ENCODE measurements around the gene NRDE2.

Gene NRDE2

GRCh38 chr14:90300611-90301047 is 31.1 kb downstream of the NRDE2 start:
- H3K4me3 ChIP-seq (ENCODE audit: low read length), result no peak overlapping the region
- H2AK5ac ChIP-seq (ENCODE audit: low read length), result no peak overlapping the region
- no peaks in the 10 kb centered on the region for H3K27me3 ChIP-seq (ENCODE audit: insufficient read depth, low read length, poor library complexity)
- no peak overlapping the region for H3K4me2 ChIP-seq (ENCODE audit: low read length)
- no peak overlapping the region for H4K5ac ChIP-seq (ENCODE audit: low read length)
- no peak overlapping the region for H2BK120ac ChIP-seq (ENCODE audit: low read depth, low read length)
- H3K18ac ChIP-seq (ENCODE audit: low read length), result no peak overlapping the region
- no peak overlapping the region for H3K4ac ChIP-seq (ENCODE audit: low read depth, low read length)
- peak; percentile 32 for DNase-seq
- peaks cover 11% of the 10 kb centered on the region for H3K4me1 ChIP-seq (ENCODE audit: control insufficient read depth, low read depth, low read length)
- no peak overlapping the region for H3K27ac ChIP-seq (ENCODE audit: low read depth, low read length)
- no peaks in the 10 kb centered on the region for H3K36me3 ChIP-seq (ENCODE audit: control insufficient read depth, insufficient read depth, low read length)
- no peak overlapping the region for H2BK15ac ChIP-seq (replicated peaks; ENCODE audit: low read depth)
- no peak overlapping the region for H2BK5ac ChIP-seq (ENCODE audit: low read length)
- no peak overlapping the region for H3K56ac ChIP-seq (ENCODE audit: low read length)
- no peak overlapping the region for H3K9ac ChIP-seq (ENCODE audit: low read length)
- no peaks in the 10 kb centered on the region for H3K79me2 ChIP-seq (ENCODE audit: control insufficient read depth, insufficient read depth, low read length)
- H3K79me1 ChIP-seq (ENCODE audit: low read length), result no peaks in the 10 kb centered on the region
- H3K23ac ChIP-seq (ENCODE audit: low read length), result no peak overlapping the region
- no peak overlapping the region for H4K8ac ChIP-seq (ENCODE audit: low read depth, low read length)
- no CpG with 5 or more reads among the region's 2 CpGs for WGBS (ENCODE audit: extremely low coverage, insufficient coverage, low lambda C conversion rate)

- Histone ChIP-seq H3K23ac (ENCODE audit: low read length) (no peak overlapping the region), H3K27ac (ENCODE audit: low read depth, low read length) (no peak overlapping the region), H2BK120ac (ENCODE audit: low read depth, low read length) (no peak overlapping the region), H3K79me2 (ENCODE audit: control insufficient read depth, insufficient read depth, low read length) (no peaks in the 10 kb centered on the region), H4K5ac (ENCODE audit: low read length) (no peak overlapping the region), H3K4me2 (ENCODE audit: low read length) (no peak overlapping the region), H3K56ac (ENCODE audit: low read length) (no peak overlapping the region), H3K27me3 (ENCODE audit: insufficient read depth, low read length, poor library complexity) (no peaks in the 10 kb centered on the region), H3K36me3 (ENCODE audit: control insufficient read depth, insufficient read depth, low read length) (peaks cover 1% of the 10 kb centered on the region), H3K9ac (ENCODE audit: low read length) (no peak overlapping the region), H3K4ac (ENCODE audit: low read depth, low read length) (no peak overlapping the region), H2BK15ac (replicated peaks; ENCODE audit: low read depth) (no peak overlapping the region), H2AK5ac (ENCODE audit: low read length) (no peak overlapping the region), H3K4me3 (ENCODE audit: low read length) (no peak overlapping the region), H4K8ac (ENCODE audit: low read depth, low read length) (no peak overlapping the region), H3K4me1 (ENCODE audit: control insufficient read depth, low read depth, low read length) (peaks cover 11% of the 10 kb centered on the region), H3K79me1 (ENCODE audit: low read length) (no peaks in the 10 kb centered on the region), H3K18ac (ENCODE audit: low read length) (no peak overlapping the region), H2BK5ac (ENCODE audit: low read length) (no peak overlapping the region)
- WGBS (ENCODE audit: extremely low coverage, insufficient coverage, low lambda C conversion rate), result no CpG with 5 or more reads among the region's 7 CpGs
- no peak for DNase-seq
Measured at GRCh38 chr14:90299408-90299807, 32.3 kb downstream of the NRDE2 start.

GRCh38 chr14:90297876-90298629 is 33.7 kb downstream of the NRDE2 start:
- no peak overlapping the region for H3K23ac ChIP-seq (ENCODE audit: low read length)
- H3K56ac ChIP-seq (ENCODE audit: low read length), result no peak overlapping the region
- H2BK5ac ChIP-seq (ENCODE audit: low read length), result no peak overlapping the region
- no peak overlapping the region for H3K4me3 ChIP-seq (ENCODE audit: low read length)
- H4K8ac ChIP-seq (ENCODE audit: low read depth, low read length), result no peak overlapping the region
- H2BK120ac ChIP-seq (ENCODE audit: low read depth, low read length), result no peak overlapping the region
- H2BK15ac ChIP-seq (replicated peaks; ENCODE audit: low read depth), result no peak overlapping the region
- no peaks in the 10 kb centered on the region for H3K79me1 ChIP-seq (ENCODE audit: low read length)
- H3K9ac ChIP-seq (ENCODE audit: low read length), result no peak overlapping the region
- no CpG with 5 or more reads among the region's 11 CpGs for whole genome bisulfite sequencing (ENCODE audit: extremely low coverage, insufficient coverage, low lambda C conversion rate)
- H3K4ac ChIP-seq (ENCODE audit: low read depth, low read length), result no peak overlapping the region
- no peak overlapping the region for H3K18ac ChIP-seq (ENCODE audit: low read length)
- no peak for DNase-seq
- H3K4me1 ChIP-seq (ENCODE audit: control insufficient read depth, low read depth, low read length), result peaks cover 5% of the 10 kb centered on the region
- no peak overlapping the region for H2AK5ac ChIP-seq (ENCODE audit: low read length)
- no peaks in the 10 kb centered on the region for H3K27me3 ChIP-seq (ENCODE audit: insufficient read depth, low read length, poor library complexity)
- H3K36me3 ChIP-seq (ENCODE audit: control insufficient read depth, insufficient read depth, low read length), result peaks cover 1% of the 10 kb centered on the region
- H4K5ac ChIP-seq (ENCODE audit: low read length), result no peak overlapping the region
- no peaks in the 10 kb centered on the region for H3K79me2 ChIP-seq (ENCODE audit: control insufficient read depth, insufficient read depth, low read length)
- no peak overlapping the region for H3K4me2 ChIP-seq (ENCODE audit: low read length)
- no peak overlapping the region for H3K27ac ChIP-seq (ENCODE audit: low read depth, low read length)

- Histone ChIP-seq H3K79me2 (ENCODE audit: control insufficient read depth, insufficient read depth, low read length) (no peaks in the 10 kb centered on the region), H3K56ac (ENCODE audit: low read length) (no peak overlapping the region), H3K27me3 (ENCODE audit: insufficient read depth, low read length, poor library complexity) (no peaks in the 10 kb centered on the region), H4K5ac (ENCODE audit: low read length) (no peak overlapping the region), H4K8ac (ENCODE audit: low read depth, low read length) (no peak overlapping the region), H3K18ac (ENCODE audit: low read length) (no peak overlapping the region), H3K9ac (ENCODE audit: low read length) (no peak overlapping the region), H3K4ac (ENCODE audit: low read depth, low read length) (no peak overlapping the region), H2BK15ac (replicated peaks; ENCODE audit: low read depth) (no peak overlapping the region), H3K36me3 (ENCODE audit: control insufficient read depth, insufficient read depth, low read length) (peaks cover 1% of the 10 kb centered on the region), H2BK120ac (ENCODE audit: low read depth, low read length) (no peak overlapping the region), H3K4me2 (ENCODE audit: low read length) (no peak overlapping the region), H2AK5ac (ENCODE audit: low read length) (no peak overlapping the region), H3K4me1 (ENCODE audit: control insufficient read depth, low read depth, low read length) (no peaks in the 10 kb centered on the region), H3K79me1 (ENCODE audit: low read length) (no peaks in the 10 kb centered on the region), H3K4me3 (ENCODE audit: low read length) (no peak overlapping the region), H3K27ac (ENCODE audit: low read depth, low read length) (no peak overlapping the region), H2BK5ac (ENCODE audit: low read length) (no peak overlapping the region), H3K23ac (ENCODE audit: low read length) (no peak overlapping the region)
- no CpG with 5 or more reads among the region's 7 CpGs for WGBS (ENCODE audit: extremely low coverage, insufficient coverage, low lambda C conversion rate)
- DNase-seq, result no peak
Measured at GRCh38 chr14:90296641-90297040, 35.1 kb downstream of the NRDE2 start.

GRCh38 chr14:90295870-90296516 is 35.7 kb downstream of the NRDE2 start:
- Histone ChIP-seq H3K36me3 (ENCODE audit: control insufficient read depth, insufficient read depth, low read length) (peaks cover 1% of the 10 kb centered on the region), H3K27me3 (ENCODE audit: insufficient read depth, low read length, poor library complexity) (no peaks in the 10 kb centered on the region), H2BK5ac (ENCODE audit: low read length) (no peak overlapping the region), H3K9ac (ENCODE audit: low read length) (no peak overlapping the region), H3K23ac (ENCODE audit: low read length) (no peak overlapping the region), H3K18ac (ENCODE audit: low read length) (no peak overlapping the region), H3K27ac (ENCODE audit: low read depth, low read length) (no peak overlapping the region), H3K56ac (ENCODE audit: low read length) (no peak overlapping the region), H2AK5ac (ENCODE audit: low read length) (no peak overlapping the region), H3K79me1 (ENCODE audit: low read length) (no peaks in the 10 kb centered on the region), H3K79me2 (ENCODE audit: control insufficient read depth, insufficient read depth, low read length) (no peaks in the 10 kb centered on the region), H3K4me3 (ENCODE audit: low read length) (no peak overlapping the region), H3K4me2 (ENCODE audit: low read length) (no peak overlapping the region), H4K8ac (ENCODE audit: low read depth, low read length) (no peak overlapping the region), H4K5ac (ENCODE audit: low read length) (no peak overlapping the region), H2BK15ac (replicated peaks; ENCODE audit: low read depth) (no peak overlapping the region), H2BK120ac (ENCODE audit: low read depth, low read length) (no peak overlapping the region), H3K4me1 (ENCODE audit: control insufficient read depth, low read depth, low read length) (no peaks in the 10 kb centered on the region), H3K4ac (ENCODE audit: low read depth, low read length) (no peak overlapping the region)
- no peak for DNase-seq
- WGBS (ENCODE audit: extremely low coverage, insufficient coverage, low lambda C conversion rate), result no CpG with 5 or more reads among the region's 5 CpGs

All from mesendoderm (in vitro differentiated cells).